SK-N-MC (cell line): ENCODE data around the gene ANAPC2.

Experiments
- DNase-seq: peaks from one replicate; pipeline ENCODE4 v3.0.0-alpha.2; 2011; ENCODE audit warnings: low read depth, low spot score
- H3K27ac ChIP-seq: fragments of 200-600 bp; sonication (generic); 2 replicates; pipeline ENCODE4 v1.5.1; 2016; ENCODE audit warnings: mixed run types
- H3K36me3 ChIP-seq: fragments of 200-600 bp; sonication (generic); 2 replicates; pipeline ENCODE4 v1.6.1; 2017; ENCODE audit warnings: antibody characterized with exemption, low read length, mixed read lengths; ENCODE audit not compliant: insufficient read depth
- H3K4me3 ChIP-seq: fragments of 200-600 bp; sonication (generic); 2 replicates; pipeline ENCODE4 v1.5.1; 2016
- H3K9ac ChIP-seq: fragments of 200-600 bp; sonication (generic); 2 replicates; pipeline ENCODE4 v1.8.0; 2017; ENCODE audit warnings: mixed run types, mixed read lengths; ENCODE audit not compliant: insufficient read length
- H3K9me3 ChIP-seq: fragments of 200-600 bp; sonication (generic); 2 replicates; pipeline ENCODE4 v1.6.1; 2017; ENCODE audit warnings: low read depth, mild to moderate bottlenecking, antibody characterized with exemption, low read length, moderate library complexity, mixed read lengths
- EZH2 ChIP-seq: fragments of 200-600 bp; sonication (generic); IDR thresholded peaks from one replicate; pipeline ENCODE4 v1.6.1; 2017; ENCODE audit warnings: antibody characterized with exemption
- FOXP2 ChIP-seq: optimal IDR thresholded peaks from 2 replicates; pipeline ENCODE3; 2011; ENCODE audit warnings: mild to moderate bottlenecking, moderate library complexity; ENCODE audit not compliant: insufficient read depth; ENCODE audit errors: extremely low read length, control extremely low read depth
- POLR2AphosphoS5 ChIP-seq: IDR thresholded peaks from 2 replicates; pipeline ENCODE4 v1.6.1; 2012; ENCODE audit warnings: mild to moderate bottlenecking, low read depth, low read length, borderline replicate concordance

ANAPC2 gene

DNA sequence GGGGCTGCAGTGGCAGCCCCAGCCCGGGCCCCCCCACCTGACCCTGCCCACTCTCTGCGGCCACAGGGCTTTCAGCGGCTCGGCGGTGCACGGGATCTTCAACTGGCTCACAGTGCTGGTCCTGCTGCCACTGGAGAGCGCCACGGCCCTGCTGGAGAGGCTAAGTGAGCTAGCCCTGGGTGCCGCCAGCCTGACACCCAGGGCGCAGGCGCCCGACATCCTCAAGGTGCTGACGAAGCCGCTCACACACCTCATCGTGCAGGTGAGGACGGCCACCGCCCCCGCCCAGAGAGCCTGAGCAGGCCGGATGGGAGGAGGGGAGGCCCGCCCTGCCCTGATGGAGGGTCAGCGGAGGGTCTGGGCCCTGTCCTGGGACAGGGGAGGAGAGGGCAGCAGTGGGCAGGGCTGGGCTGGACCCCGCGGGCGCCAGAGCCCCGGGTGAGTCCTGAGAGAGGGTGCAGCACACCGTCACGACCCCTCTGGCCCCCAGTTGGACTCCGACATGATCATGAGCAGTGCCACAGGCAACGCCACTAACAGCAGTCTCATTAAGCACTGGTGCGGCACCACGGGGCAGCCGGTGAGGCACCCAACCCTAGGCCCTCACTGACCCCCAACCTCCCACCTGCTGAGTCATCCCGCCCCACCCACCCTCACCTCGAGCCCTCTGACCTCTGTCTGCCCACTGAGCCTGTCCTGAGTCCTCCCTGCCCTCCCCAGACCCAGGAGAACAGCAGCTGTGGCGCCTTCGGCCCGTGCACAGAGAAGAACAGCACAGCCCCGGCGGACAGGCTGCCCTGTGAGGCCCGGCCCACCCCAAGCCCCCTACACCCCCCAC, 45.0 kb upstream of the ANAPC2 start:
- H3K4me3 ChIP-seq = no peak overlapping the region
- DNase-seq = no peak
- no peaks in the 10 kb centered on the region for H3K9me3 ChIP-seq
- TF ChIP-seq EZH2 (no peak), FOXP2 (no peak), POLR2AphosphoS5 (no peak)
- H3K27ac ChIP-seq = no peak overlapping the region
- no peaks in the 10 kb centered on the region for H3K36me3 ChIP-seq
- H3K9ac ChIP-seq = no peak overlapping the region

GRCh38 chr9:137232510-137232909, 44.1 kb upstream of the ANAPC2 start:
- H3K36me3 ChIP-seq = no peaks in the 10 kb centered on the region
- no peak overlapping the region for H3K4me3 ChIP-seq
- H3K9me3 ChIP-seq = no peaks in the 10 kb centered on the region
- H3K27ac ChIP-seq = no peak overlapping the region
- no peak for DNase-seq
- TF ChIP-seq EZH2 = no peak
- no peak overlapping the region for H3K9ac ChIP-seq

- Histone ChIP-seq H3K4me3 (no peak overlapping the region), H3K9ac (no peak overlapping the region), H3K36me3 (no peaks in the 10 kb centered on the region), H3K27ac (no peak overlapping the region), H3K9me3 (no peaks in the 10 kb centered on the region)
- no peak for DNase-seq
- TF ChIP-seq EZH2 (no peak), FOXP2 (no peak), POLR2AphosphoS5 (no peak)
Observed at GRCh38 chr9:137232101-137232500, 43.7 kb upstream of the ANAPC2 start.

DNA sequence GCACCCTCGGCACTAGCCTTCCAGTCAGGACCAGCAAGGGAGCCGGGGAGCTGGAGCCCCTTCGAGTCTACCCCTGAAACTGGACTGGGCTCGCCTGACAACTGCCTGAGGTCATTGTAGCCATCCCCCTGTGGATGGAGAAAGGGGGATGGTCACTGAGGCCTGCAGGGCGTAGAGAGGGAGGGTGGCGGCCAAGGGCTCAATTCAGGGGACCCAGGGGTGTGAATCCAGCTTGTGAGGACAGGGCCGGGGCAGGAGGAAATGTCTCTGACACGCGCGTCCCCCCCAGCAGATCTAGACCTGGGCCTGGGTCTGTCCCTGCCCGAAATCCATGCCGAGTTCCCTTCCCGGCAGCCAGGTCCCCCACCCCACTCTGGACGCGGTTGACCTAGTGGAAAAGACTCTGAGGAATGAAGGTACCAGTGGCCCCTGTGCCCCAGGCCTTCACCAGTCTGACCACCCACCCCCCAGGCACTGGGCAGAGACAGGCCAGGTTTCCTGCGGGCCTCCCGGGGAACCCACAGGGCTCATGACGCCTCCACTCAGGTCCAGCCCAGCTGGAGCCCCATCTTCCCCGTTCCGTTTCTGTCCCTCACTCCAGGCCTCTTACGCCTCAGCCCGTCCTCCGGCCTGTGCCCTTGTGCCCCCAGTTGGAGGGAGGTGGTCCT, 43.1 kb upstream of the ANAPC2 start:
- no peak overlapping the region for H3K9ac ChIP-seq
- H3K4me3 ChIP-seq = no peak overlapping the region
- no peak for DNase-seq
- H3K9me3 ChIP-seq = no peaks in the 10 kb centered on the region
- H3K36me3 ChIP-seq = no peaks in the 10 kb centered on the region
- no peak overlapping the region for H3K27ac ChIP-seq
- no peak for TF ChIP-seq POLR2AphosphoS5
- no peak for TF ChIP-seq FOXP2
- no peak for TF ChIP-seq EZH2

- Histone ChIP-seq H3K4me3 (no peak within 1 kb of the TSS), H3K9ac (no peak within 1 kb of the TSS), H3K9me3 (no peaks in the 10 kb centered on the region), H3K27ac (no peak within 1 kb of the TSS), H3K36me3 (no peaks in the 10 kb centered on the region)
- DNase-seq = no peak
- TF ChIP-seq POLR2AphosphoS5 (no peak), EZH2 (no peak), FOXP2 (no peak)
Observed at GRCh38 chr9:137230705-137231371, 42.5 kb upstream of the ANAPC2 start, which contains the start of gene SLC34A3. Gene SLC34A3 (plus strand): TSS chr9:137230901. CDS start chr9:137231703, 802 bp downstream.

GRCh38 chr9:137229903-137230704, 41.7 kb upstream of the ANAPC2 start:
- H3K9me3 ChIP-seq = no peaks in the 10 kb centered on the region
- H3K4me3 ChIP-seq = no peak overlapping the region
- TF ChIP-seq POLR2AphosphoS5 (no peak), FOXP2 (no peak), EZH2 (no peak)
- DNase-seq = no peak
- H3K36me3 ChIP-seq = no peaks in the 10 kb centered on the region
- H3K9ac ChIP-seq = no peak overlapping the region
- H3K27ac ChIP-seq = no peak overlapping the region

DNA sequence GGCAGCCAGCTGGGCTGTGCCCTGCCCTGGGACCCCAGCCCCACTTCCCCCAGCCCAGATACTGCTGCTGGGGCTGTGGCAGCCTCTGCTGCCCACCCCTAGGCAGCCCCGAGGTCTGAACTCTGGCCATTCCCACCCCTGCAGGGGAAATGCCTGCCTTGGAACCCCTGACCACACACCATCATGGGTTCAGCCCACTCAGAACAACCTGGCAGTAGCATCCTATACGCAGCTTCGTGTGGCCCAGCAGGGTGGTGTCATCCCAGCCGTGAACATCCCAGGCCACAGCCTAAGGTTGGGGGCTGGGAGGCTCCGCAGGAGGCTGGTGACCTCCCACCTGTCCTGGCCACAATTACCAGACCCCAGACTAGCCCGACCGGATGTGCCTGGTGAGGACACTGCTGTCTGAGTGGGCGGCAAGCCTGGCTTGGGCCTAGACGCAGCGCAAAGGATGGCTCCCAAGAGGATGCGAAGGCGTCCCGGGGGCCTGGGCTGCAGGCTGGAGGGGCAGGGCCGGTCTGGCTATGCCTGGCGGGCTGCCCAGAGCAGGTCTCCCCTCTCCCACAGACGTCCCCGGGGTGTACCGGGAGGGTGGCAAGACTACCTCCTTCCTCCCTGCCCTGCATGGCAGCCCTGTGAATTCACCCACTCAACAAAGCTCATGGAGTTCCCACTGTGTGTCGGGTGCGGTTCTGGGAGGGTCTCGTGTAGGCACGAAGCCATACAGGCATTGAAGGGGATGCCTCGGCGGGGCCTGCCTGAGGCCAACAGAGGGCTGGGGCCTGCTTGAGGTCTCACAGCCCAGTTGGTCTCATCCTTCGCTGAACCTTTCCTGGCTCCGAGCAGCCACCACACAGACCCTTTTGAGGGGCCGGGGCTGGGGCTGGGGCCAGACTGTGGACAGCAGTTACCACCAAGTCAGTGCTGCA, 40.9 kb upstream of the ANAPC2 start:
- Histone ChIP-seq H3K27ac (no peak overlapping the region), H3K9ac (no peak overlapping the region), H3K36me3 (no peaks in the 10 kb centered on the region), H3K4me3 (no peak overlapping the region), H3K9me3 (no peaks in the 10 kb centered on the region)
- TF ChIP-seq FOXP2 (no peak), EZH2 (no peak), POLR2AphosphoS5 (no peak)
- no peak for DNase-seq
